ENCODE data around the gene ZNF541. TPM values are rescaled to one million over a fixed set of nuclear protein-coding genes. Genes with fewer than 3 reads are reported as not detected.

The ZNF541 gene
- total RNA-seq, 1 experiment from 2014 or later, result not detected

DNA sequence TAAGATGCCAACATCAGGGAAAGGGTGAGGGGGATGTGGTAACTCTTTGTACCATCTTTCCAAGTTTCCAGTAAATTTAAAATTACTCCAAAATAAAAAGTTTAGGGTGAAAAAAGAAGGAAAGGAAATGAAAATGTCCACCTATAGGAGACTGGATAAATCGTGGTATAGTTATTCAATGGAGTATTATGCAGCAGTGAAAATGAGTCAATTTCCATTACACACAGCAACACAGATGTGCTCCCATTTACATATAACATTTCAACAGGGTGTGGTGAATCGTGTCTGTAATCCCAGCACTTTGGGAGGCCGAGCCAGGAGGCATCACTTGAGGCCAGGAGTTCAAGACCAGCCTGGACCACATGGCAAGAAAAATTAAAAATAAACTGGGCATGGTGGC lies 7.4 kb upstream of the ZNF541 start:
- H3K4me3 Mint-ChIP-seq (ENCODE audit: unreplicated experiment), result no peak overlapping the region
- peaks cover 7% of the 10 kb centered on the region for H3K9me3 Mint-ChIP-seq (ENCODE audit: unreplicated experiment)
- H3K27me3 Mint-ChIP-seq (ENCODE audit: insufficient read depth, unreplicated experiment), result no peaks in the 10 kb centered on the region
- no peaks in the 10 kb centered on the region for H3K36me3 Mint-ChIP-seq (ENCODE audit: insufficient read depth, unreplicated experiment)
- intact Hi-C loops (cut with micrococcal nuclease), result no loop called here
- ChIA-PET POLR2A (no interaction called here), CTCF (no interaction called here)
- TF ChIP-seq, protein P1, sequence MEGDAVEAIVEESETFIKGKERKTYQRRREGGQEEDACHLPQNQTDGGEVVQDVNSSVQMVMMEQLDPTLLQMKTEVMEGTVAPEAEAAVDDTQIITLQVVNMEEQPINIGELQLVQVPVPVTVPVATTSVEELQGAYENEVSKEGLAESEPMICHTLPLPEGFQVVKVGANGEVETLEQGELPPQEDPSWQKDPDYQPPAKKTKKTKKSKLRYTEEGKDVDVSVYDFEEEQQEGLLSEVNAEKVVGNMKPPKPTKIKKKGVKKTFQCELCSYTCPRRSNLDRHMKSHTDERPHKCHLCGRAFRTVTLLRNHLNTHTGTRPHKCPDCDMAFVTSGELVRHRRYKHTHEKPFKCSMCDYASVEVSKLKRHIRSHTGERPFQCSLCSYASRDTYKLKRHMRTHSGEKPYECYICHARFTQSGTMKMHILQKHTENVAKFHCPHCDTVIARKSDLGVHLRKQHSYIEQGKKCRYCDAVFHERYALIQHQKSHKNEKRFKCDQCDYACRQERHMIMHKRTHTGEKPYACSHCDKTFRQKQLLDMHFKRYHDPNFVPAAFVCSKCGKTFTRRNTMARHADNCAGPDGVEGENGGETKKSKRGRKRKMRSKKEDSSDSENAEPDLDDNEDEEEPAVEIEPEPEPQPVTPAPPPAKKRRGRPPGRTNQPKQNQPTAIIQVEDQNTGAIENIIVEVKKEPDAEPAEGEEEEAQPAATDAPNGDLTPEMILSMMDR (IDR thresholded peaks at IDR 0.05; ENCODE audit: unreplicated experiment), result no peak
- H3K27ac Mint-ChIP-seq (ENCODE audit: low read depth, unreplicated experiment), result no peak overlapping the region
- no TSS peak for BruUV-seq (replicated peaks)
- DNase-seq (ENCODE audit: unreplicated experiment), result no peak
- peaks cover 8% of the 10 kb centered on the region for H3K4me1 Mint-ChIP-seq (ENCODE audit: insufficient read depth, unreplicated experiment)

DNA sequence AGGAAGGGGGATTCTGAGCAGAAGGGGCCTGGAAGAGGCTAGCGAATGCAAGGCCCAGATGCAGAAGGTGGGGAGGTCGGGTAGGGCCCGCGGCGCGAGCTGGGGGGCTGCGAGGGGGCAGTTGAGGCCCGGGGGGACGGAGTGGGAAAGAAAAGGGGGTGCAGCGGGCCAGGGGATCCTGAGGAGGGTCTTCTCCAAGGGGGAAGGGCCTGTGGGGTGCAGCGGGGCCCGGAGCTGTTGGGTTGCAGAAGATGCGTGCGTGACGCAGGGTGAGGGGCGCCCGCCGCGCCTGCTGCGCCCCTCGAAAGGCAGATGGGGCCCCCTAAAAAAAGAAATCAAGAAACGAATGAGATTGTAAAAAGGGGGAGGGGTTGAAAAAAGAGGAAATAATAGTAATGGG lies 313 bp downstream of the ZNF541 start:
- TF ChIP-seq, protein P1 (IDR thresholded peaks at IDR 0.05; ENCODE audit: unreplicated experiment), result no peak
- intact Hi-C loops (cut with micrococcal nuclease), result no loop called here
- no peaks in the 10 kb centered on the region for H3K9me3 Mint-ChIP-seq (ENCODE audit: unreplicated experiment)
- H3K36me3 Mint-ChIP-seq (ENCODE audit: insufficient read depth, unreplicated experiment), result no peaks in the 10 kb centered on the region
- no peak overlapping the region for H3K27ac Mint-ChIP-seq (ENCODE audit: low read depth, unreplicated experiment)
- ChIA-PET CTCF (no interaction called here), POLR2A (no interaction called here)
- H3K4me3 Mint-ChIP-seq (ENCODE audit: unreplicated experiment), result no peak overlapping the region
- no peaks in the 10 kb centered on the region for H3K4me1 Mint-ChIP-seq (ENCODE audit: insufficient read depth, unreplicated experiment)
- peaks cover 16% of the 10 kb centered on the region for H3K27me3 Mint-ChIP-seq (ENCODE audit: insufficient read depth, unreplicated experiment)
- no TSS peak for BruUV-seq (replicated peaks)
- DNase-seq (ENCODE audit: unreplicated experiment), result no peak

DNA sequence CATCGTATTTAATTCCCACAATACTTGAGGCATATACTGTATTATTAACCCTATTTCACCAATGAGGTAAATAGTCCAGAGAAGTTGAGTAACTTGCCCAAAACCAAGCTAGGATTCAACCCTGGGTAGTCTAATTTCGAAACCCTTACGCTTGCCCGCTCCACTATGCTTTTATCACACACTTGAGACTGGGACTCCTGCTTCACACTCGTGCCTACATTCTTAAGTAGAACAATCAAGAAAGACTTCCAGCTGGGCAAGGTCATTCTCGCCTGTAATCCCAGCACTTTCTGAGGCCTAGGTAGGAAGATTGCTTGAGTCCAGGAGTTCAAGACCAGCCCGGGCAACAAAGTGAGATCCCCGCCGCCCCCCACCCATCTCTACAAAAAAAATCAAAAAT lies 3.6 kb downstream of the ZNF541 start:
- no peak for DNase-seq (ENCODE audit: unreplicated experiment)
- intact Hi-C loops (cut with micrococcal nuclease), result no loop called here
- TF ChIP-seq, protein P1 (IDR thresholded peaks at IDR 0.05; ENCODE audit: unreplicated experiment), result no peak
- Mint-ChIP-seq H3K27me3 (ENCODE audit: insufficient read depth, unreplicated experiment) (peaks cover 16% of the 10 kb centered on the region), H3K4me1 (ENCODE audit: insufficient read depth, unreplicated experiment) (no peaks in the 10 kb centered on the region), H3K27ac (ENCODE audit: low read depth, unreplicated experiment) (no peak overlapping the region), H3K9me3 (ENCODE audit: unreplicated experiment) (no peaks in the 10 kb centered on the region), H3K4me3 (ENCODE audit: unreplicated experiment) (no peak overlapping the region), H3K36me3 (ENCODE audit: insufficient read depth, unreplicated experiment) (no peaks in the 10 kb centered on the region)
- POLR2A ChIA-PET, result no interaction called here
- BruUV-seq (replicated peaks), result no TSS peak
- CTCF ChIA-PET, result interaction anchor here (0.5 kb wide), 1 partner anchor 134 kb away, joined by 8 read pairs; no protein-coding TSS in a partner anchor

DNA sequence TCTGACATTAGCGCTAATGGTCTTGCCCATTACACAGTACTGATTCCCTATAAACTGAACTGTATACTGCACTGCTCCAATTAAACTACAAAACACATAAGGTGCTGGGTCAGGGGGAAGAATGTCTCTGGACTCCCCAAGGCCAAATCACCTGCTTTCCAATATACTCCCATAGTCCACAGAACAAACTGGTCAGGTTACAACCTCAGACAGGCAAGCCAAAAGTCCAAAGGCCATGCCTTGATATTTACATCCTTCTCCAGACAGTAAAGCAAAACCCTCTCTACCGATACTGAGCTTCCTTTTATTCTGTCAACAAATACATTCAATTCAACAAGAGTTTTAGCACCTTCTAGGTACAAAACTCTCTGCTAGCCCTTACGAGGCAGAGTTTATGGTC lies 8.9 kb downstream of the ZNF541 start:
- Mint-ChIP-seq H3K27me3 (ENCODE audit: insufficient read depth, unreplicated experiment) (no peaks in the 10 kb centered on the region), H3K4me1 (ENCODE audit: insufficient read depth, unreplicated experiment) (peaks cover 5% of the 10 kb centered on the region), H3K27ac (ENCODE audit: low read depth, unreplicated experiment) (no peak overlapping the region), H3K4me3 (ENCODE audit: unreplicated experiment) (no peak overlapping the region), H3K36me3 (ENCODE audit: insufficient read depth, unreplicated experiment) (no peaks in the 10 kb centered on the region), H3K9me3 (ENCODE audit: unreplicated experiment) (no peaks in the 10 kb centered on the region)
- intact Hi-C loops (cut with micrococcal nuclease), result no loop called here
- no peak for DNase-seq (ENCODE audit: unreplicated experiment)
- TF ChIP-seq, protein P1 (IDR thresholded peaks at IDR 0.05; ENCODE audit: unreplicated experiment), result no peak
- ChIA-PET CTCF (no interaction called here), POLR2A (no interaction called here)
- no TSS peak for BruUV-seq (replicated peaks)

Measured in MCF 10A (cell line).